GM21825 (cell line): ENCODE results near the gene SLC1A1.

Experiments used
- ATAC-seq: cut with Tn5 transposase; IDR thresholded peaks from one replicate; pipeline ENCODE4 v1.9.1; 2021; ENCODE audit warnings: mild to moderate bottlenecking, moderate library complexity; ENCODE audit not compliant: unreplicated experiment

SLC1A1 gene

DNA sequence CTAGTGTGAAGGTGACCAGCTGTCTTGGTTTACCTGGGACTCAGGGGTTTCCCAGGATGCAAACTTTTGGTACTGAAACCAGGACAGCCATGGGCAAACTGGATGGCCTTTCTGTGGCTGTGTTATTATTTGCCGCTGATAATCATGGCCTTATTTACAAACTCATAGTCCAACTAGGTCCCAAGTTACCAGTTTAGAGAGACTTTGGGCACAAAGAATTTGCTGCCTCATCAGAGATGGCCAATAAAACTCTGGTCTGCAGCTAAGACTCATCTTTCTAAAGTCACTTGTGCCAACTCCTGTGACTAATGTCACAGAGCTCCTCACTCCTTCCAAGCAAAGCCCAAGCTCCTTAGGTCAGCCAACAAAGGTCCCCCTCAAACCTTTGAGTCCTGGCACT, 124.4 kb downstream of the SLC1A1 start:
- no peak for ATAC-seq

DNA sequence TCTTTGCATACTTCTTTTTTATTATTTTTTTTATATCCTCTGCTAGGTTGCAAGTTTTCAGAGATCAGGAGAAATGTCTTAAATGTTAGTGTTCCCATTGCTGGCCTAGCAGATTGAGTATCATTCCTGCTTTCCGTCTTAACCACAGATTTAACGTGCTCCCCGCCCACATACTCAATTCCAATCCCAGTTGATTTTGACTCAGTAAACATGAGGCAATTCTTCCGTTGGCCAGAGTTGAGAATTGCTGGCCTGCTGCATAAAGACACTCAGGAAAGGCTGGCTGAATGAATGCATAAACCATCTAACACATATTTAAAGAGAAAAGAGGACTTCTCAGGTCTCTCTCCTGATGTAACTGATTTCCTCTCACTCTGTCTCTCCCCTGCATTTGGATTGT, 125.0 kb downstream of the SLC1A1 start:
- ATAC-seq, result no peak

- ATAC-seq, result no peak
These were observed 125.5 kb downstream of the SLC1A1 start for GRCh38 chr9:4615778-4616177.

- no peak for ATAC-seq
These were observed 127.5 kb downstream of the SLC1A1 start for GRCh38 chr9:4617752-4618151.

DNA sequence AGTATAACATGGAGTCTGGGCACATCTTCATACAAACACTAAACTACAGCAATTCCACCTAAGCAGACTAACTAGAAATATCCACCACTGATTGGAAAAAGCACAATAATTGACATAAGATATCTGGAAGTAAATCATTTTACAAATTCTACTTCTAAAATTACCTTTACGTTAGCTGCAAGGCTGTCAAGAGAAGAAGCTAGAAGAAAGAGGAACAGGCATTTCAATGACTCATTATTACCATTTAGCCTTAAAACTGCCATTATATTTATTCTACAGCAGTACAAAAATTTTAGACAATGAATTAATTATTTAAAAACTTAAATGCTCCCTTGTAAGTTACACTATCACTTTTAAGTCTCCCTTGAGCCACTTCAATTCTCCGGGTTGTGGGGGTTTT, 128.4 kb downstream of the SLC1A1 start:
- no peak for ATAC-seq

GRCh38 chr9:4620057-4620765, 129.9 kb downstream of the SLC1A1 start:
- ATAC-seq, result no peak

DNA sequence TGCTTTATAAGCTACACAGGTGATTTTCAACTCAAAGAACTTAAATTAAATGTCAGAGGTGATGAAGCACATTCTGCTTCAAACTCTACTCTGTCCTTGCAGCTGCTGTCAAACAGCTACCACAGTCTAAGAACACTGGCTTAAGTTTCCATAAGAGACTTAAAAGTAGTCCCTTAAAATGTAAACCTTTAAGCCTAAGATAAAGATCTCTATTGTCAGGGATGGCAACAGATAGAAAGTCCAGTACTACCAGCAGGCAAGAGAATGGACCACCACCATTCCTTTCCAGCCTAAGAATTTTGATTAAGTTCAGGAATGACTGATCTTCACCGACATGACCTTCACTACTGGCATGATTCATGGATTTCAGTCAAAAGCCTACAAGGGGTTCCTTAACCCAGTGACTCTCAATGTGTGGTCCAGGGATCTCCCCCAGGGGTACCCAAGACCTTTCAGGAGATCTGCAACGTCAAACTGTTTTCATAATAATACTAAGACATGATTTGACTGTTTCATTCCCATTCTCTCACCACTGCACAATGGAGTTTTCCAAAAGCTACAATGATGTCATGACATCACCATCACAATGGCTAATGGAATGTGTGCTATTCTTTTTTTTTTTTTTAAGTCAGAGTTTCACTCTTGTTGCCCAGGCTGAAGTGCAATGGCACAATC, 130.8 kb downstream of the SLC1A1 start:
- ATAC-seq, result no peak

- ATAC-seq, result no peak
These were observed 131.7 kb downstream of the SLC1A1 start for GRCh38 chr9:4622016-4622415.

DNA sequence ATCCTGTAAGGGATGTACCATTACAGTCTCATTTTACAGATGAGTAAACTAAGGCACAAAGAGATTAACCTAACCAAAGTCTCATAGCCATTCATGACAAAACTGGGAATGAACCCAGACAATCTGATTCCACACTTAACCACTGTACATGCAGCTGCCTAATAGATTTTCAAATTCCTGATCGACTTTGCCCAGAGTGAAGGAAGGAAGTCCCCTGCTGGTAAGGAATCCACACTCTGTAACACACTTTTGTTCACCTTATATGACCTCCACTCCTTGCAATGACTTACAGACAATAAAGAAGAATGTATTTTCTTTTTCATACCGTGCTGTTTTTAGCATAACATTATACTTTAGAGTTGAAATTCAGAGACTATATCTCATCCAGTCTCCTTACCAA, 140.6 kb downstream of the SLC1A1 start:
- ATAC-seq, result no peak
